H9 (cell line): ENCODE data around the gene FANK1. TPM values are rescaled to one million over a fixed set of nuclear protein-coding genes. Genes with fewer than 3 reads are reported as not detected.

Experiments
- DNase-seq: peaks from one replicate; pipeline ENCODE4 v3.0.0-alpha.2; 2017
- H2AFZ ChIP-seq: one replicate; pipeline ENCODE4 v1.6.1; 2013; ENCODE audit warnings: mild to moderate bottlenecking, low read length, control low read depth, moderate library complexity
- H2AK5ac ChIP-seq: 2 replicates; pipeline ENCODE4 v1.6.1; 2013; ENCODE audit warnings: low read length, control low read depth, mixed read lengths; ENCODE audit not compliant: insufficient read length
- H2BK120ac ChIP-seq: one replicate; pipeline ENCODE4 v1.6.1; 2013; ENCODE audit warnings: low read depth, mild to moderate bottlenecking, low read length, control low read depth, inconsistent platforms; ENCODE audit not compliant: poor library complexity, severe bottlenecking
- H2BK12ac ChIP-seq: 2 replicates; pipeline ENCODE4 v1.6.1; 2013; ENCODE audit warnings: low read length, control low read depth, mixed read lengths, low read depth; ENCODE audit not compliant: insufficient read length
- H2BK15ac ChIP-seq: 2 replicates; pipeline ENCODE4 v1.6.1; 2013; ENCODE audit warnings: low read depth, low read length, control low read depth
- H2BK20ac ChIP-seq: one replicate; pipeline ENCODE4 v1.6.1; 2013; ENCODE audit warnings: low read depth, mild to moderate bottlenecking, low read length, control low read depth, inconsistent platforms; ENCODE audit not compliant: poor library complexity, severe bottlenecking
- H2BK5ac ChIP-seq: 2 replicates; pipeline ENCODE4 v1.6.1; 2013; ENCODE audit warnings: low read length, control low read depth, mixed read lengths; ENCODE audit not compliant: insufficient read length
- H3K14ac ChIP-seq: 2 replicates; pipeline ENCODE4 v1.6.1; 2013; ENCODE audit warnings: low read length, control low read depth; ENCODE audit not compliant: insufficient read depth
- H3K18ac ChIP-seq: 2 replicates; pipeline ENCODE4 v1.6.1; 2013; ENCODE audit warnings: low read depth, mild to moderate bottlenecking, mixed read lengths, low read length, control low read depth; ENCODE audit not compliant: insufficient read length
- H3K23ac ChIP-seq: 2 replicates; pipeline ENCODE4 v1.6.1; 2013; ENCODE audit warnings: low read length, control low read depth, mixed read lengths, low read depth; ENCODE audit not compliant: insufficient read length
- H3K23me2 ChIP-seq: 2 replicates; pipeline ENCODE4 v1.6.1; 2013; ENCODE audit warnings: low read depth, mild to moderate bottlenecking, mixed read lengths, low read length, control low read depth; ENCODE audit not compliant: insufficient read length, poor library complexity, severe bottlenecking
- H3K27ac ChIP-seq: 2 replicates; pipeline ENCODE4 v1.5.1; 2013; ENCODE audit warnings: low read length, control low read depth, mixed read lengths, low read depth; ENCODE audit not compliant: insufficient read length
- H3K27me3 ChIP-seq: 2 replicates; pipeline ENCODE4 v1.6.1; 2013; ENCODE audit warnings: low read length, control low read depth, inconsistent platforms; ENCODE audit not compliant: insufficient read depth
- H3K4ac ChIP-seq: 2 replicates; pipeline ENCODE4 v1.6.1; 2013; ENCODE audit warnings: low read depth, mild to moderate bottlenecking, control low read depth, inconsistent platforms, low read length, moderate library complexity
- H3K4me1 ChIP-seq: 2 replicates; pipeline ENCODE4 v1.6.1; 2013; ENCODE audit warnings: low read length, control low read depth, inconsistent platforms; ENCODE audit not compliant: insufficient read depth
- H3K4me2 ChIP-seq: 2 replicates; pipeline ENCODE4 v1.6.1; 2013; ENCODE audit warnings: low read length, control low read depth, mixed read lengths; ENCODE audit not compliant: insufficient read length, insufficient read depth
- H3K56ac ChIP-seq: 2 replicates; pipeline ENCODE4 v1.6.1; 2013; ENCODE audit warnings: low read depth, mild to moderate bottlenecking, mixed read lengths, low read length, control low read depth; ENCODE audit not compliant: insufficient read length
- H3K79me1 ChIP-seq: 2 replicates; pipeline ENCODE4 v1.6.1; 2013; ENCODE audit warnings: low read depth, mild to moderate bottlenecking, moderate library complexity, low read length, control low read depth, inconsistent platforms; ENCODE audit not compliant: insufficient read depth, poor library complexity, severe bottlenecking
- H3K79me2 ChIP-seq: 2 replicates; pipeline ENCODE4 v1.6.1; 2013; ENCODE audit warnings: low read length, control low read depth, inconsistent platforms; ENCODE audit not compliant: insufficient read depth
- H3K9ac ChIP-seq: 2 replicates; pipeline ENCODE4 v1.6.1; 2013; ENCODE audit warnings: low read length, control low read depth, mixed read lengths; ENCODE audit not compliant: insufficient read length; ENCODE audit errors: extremely low read depth
- H3K9me3 ChIP-seq: one replicate; pipeline ENCODE4 v1.6.1; 2013; ENCODE audit warnings: low read depth, low read length, inconsistent platforms; ENCODE audit not compliant: control insufficient read depth
- H3T11ph ChIP-seq: one replicate; pipeline ENCODE4 v1.6.1; 2013; ENCODE audit warnings: mild to moderate bottlenecking, low read length, control low read depth, inconsistent platforms
- H4K20me1 ChIP-seq: one replicate; pipeline ENCODE4 v1.6.1; 2013; ENCODE audit not compliant: control insufficient read depth, insufficient read length, insufficient read depth
- H4K5ac ChIP-seq: 2 replicates; pipeline ENCODE4 v1.6.1; 2013; ENCODE audit warnings: low read depth, mild to moderate bottlenecking, mixed read lengths, low read length, control low read depth; ENCODE audit not compliant: insufficient read length
- H4K8ac ChIP-seq: replicated peaks from 2 replicates; pipeline ENCODE4 v1.6.1; 2013; ENCODE audit warnings: low read length, control low read depth, mixed read lengths, low read depth; ENCODE audit not compliant: insufficient read length
- H4K91ac ChIP-seq: 2 replicates; pipeline ENCODE4 v1.6.1; 2013; ENCODE audit warnings: low read depth, mild to moderate bottlenecking, moderate library complexity, mixed read lengths, low read length, control low read depth; ENCODE audit not compliant: insufficient read length
- H3K27ac Mint-ChIP-seq, 3 experiments: 2 replicates in 2 of 3; 3 replicates in 1 of 3; pipeline ENCODE4 v1.8.0; 2020 to 2021; ENCODE audit warnings: mixed read lengths in 3 of 3, mild to moderate bottlenecking in 1 of 3, moderate library complexity in 1 of 3
- H3K27me3 Mint-ChIP-seq: 2 replicates; pipeline ENCODE4 v1.8.0; 2021; ENCODE audit warnings: low read depth, mild to moderate bottlenecking, moderate library complexity, mixed read lengths
- H3K36me3 Mint-ChIP-seq, 3 experiments: 2 replicates in 2 of 3; 3 replicates in 1 of 3; pipeline ENCODE4 v1.8.0; 2020 to 2021; ENCODE audit warnings: low read depth in 3 of 3, mixed read lengths in 3 of 3; ENCODE audit not compliant: insufficient read depth in 1 of 3
- H3K4me1 Mint-ChIP-seq, 2 experiments: 2 replicates each; pipeline ENCODE4 v1.8.0; 2020; ENCODE audit warnings: mixed read lengths in 2 of 2
- H3K4me3 Mint-ChIP-seq, 2 experiments: 2 replicates in 1 of 2; 3 replicates in 1 of 2; pipeline ENCODE4 v1.8.0; 2020 to 2021; ENCODE audit warnings: mild to moderate bottlenecking in 2 of 2, mixed read lengths in 2 of 2, moderate library complexity in 1 of 2
- H3K9me3 Mint-ChIP-seq, 2 experiments: 2 replicates in 1 of 2; 3 replicates in 1 of 2; pipeline ENCODE4 v1.8.0; 2020; ENCODE audit warnings: mild to moderate bottlenecking in 2 of 2, mixed read lengths in 2 of 2, moderate library complexity in 1 of 2
- WGBS: extraction: QIAGEN DNeasy Blood & Tissue Kit; methylation state at CpG from one replicate; pipeline ENCODE4 v1.1.7; 2013; ENCODE audit warnings: missing lambda C conversion rate, low lambda C conversion rate, mixed read lengths; ENCODE audit not compliant: insufficient read length; ENCODE audit errors: extremely low coverage; 5-methylcytosine and 5-hydroxymethylcytosine counted together
- total RNA-seq: library from RNA; stranded (reverse); gene quantifications from 2 replicates; pipeline ENCODE4 v1.2.1, GENCODE V29; 2021
- TF ChIP-seq, protein P1 (sequence below): fragments of 200-600 bp; sonication (generic); conservative IDR thresholded peaks from 3 replicates; pipeline ENCODE4 v1.8.0; 2021; ENCODE audit warnings: antibody characterized with exemption, mild to moderate bottlenecking

FANK1 gene
- total RNA-seq, 1 experiment from 2014 or later = 0.68 TPM

- no CpG with 5 or more reads among the region's 6 CpGs for WGBS
- Histone ChIP-seq H3K79me2 (no peaks in the 10 kb centered on the region), H3K4me1 (no peaks in the 10 kb centered on the region), H3T11ph (no peak overlapping the region), H2AFZ (no peak overlapping the region), H2BK120ac (no peak overlapping the region), H2BK5ac (no peak overlapping the region), H3K18ac (no peak overlapping the region), H2BK15ac (no peak overlapping the region), H4K20me1 (no peaks in the 10 kb centered on the region), H4K8ac (no peak overlapping the region), H2AK5ac (no peak overlapping the region), H3K4me2 (no peak overlapping the region), H3K23me2 (no peaks in the 10 kb centered on the region), H3K56ac (no peak overlapping the region), H3K9ac (no peak overlapping the region), H2BK20ac (no peak overlapping the region), H4K5ac (no peak overlapping the region), H4K91ac (no peak overlapping the region), H3K9me3 (no peaks in the 10 kb centered on the region), H3K23ac (no peak overlapping the region), H3K27me3 (no peaks in the 10 kb centered on the region), H3K4ac (no peak overlapping the region), H2BK12ac (no peak overlapping the region), H3K79me1 (no peaks in the 10 kb centered on the region), H3K14ac (no peak overlapping the region), H3K27ac (no peak overlapping the region)
- Mint-ChIP-seq H3K4me1 (peaks cover 5 to 15% of the 10 kb centered on the region in 2 experiments; a peak in 3 of 4 replicates), H3K27ac (no peak overlapping the region), H3K36me3 (no peaks in the 10 kb centered on the region), H3K9me3 (no peaks in the 10 kb centered on the region), H3K4me3 (no peak overlapping the region), H3K27me3 (no peaks in the 10 kb centered on the region)
- no peak for DNase-seq
- TF ChIP-seq, protein P1, sequence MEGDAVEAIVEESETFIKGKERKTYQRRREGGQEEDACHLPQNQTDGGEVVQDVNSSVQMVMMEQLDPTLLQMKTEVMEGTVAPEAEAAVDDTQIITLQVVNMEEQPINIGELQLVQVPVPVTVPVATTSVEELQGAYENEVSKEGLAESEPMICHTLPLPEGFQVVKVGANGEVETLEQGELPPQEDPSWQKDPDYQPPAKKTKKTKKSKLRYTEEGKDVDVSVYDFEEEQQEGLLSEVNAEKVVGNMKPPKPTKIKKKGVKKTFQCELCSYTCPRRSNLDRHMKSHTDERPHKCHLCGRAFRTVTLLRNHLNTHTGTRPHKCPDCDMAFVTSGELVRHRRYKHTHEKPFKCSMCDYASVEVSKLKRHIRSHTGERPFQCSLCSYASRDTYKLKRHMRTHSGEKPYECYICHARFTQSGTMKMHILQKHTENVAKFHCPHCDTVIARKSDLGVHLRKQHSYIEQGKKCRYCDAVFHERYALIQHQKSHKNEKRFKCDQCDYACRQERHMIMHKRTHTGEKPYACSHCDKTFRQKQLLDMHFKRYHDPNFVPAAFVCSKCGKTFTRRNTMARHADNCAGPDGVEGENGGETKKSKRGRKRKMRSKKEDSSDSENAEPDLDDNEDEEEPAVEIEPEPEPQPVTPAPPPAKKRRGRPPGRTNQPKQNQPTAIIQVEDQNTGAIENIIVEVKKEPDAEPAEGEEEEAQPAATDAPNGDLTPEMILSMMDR = no peak
Observed at GRCh38 chr10:126054191-126054590, 157.8 kb downstream of the FANK1 start.
